ENCODE results near the gene C5orf52. TPM values are rescaled to one million over a fixed set of nuclear protein-coding genes. Genes with fewer than 3 reads are reported as not detected.
"Not testable (repeated sequence)": the region's sequence is repeated elsewhere in the genome, so short reads cannot be mapped to it uniquely, and the experiment has no call there.

The C5orf52 gene
- polyA plus RNA-seq, 2 of the 4 experiments (the other 2 are of a cell fraction), result not detected

GRCh38 chr5:157671592-157672330 is 428 bp downstream of the C5orf52 start:
- no peaks in the 10 kb centered on the region for H3K9me3 ChIP-seq
- H3K4me3 ChIP-seq, result no peak overlapping the region
- FAIRE-seq, result no peak
- TF ChIP-seq BHLHE40 (IDR thresholded peaks at IDR 0.05; ENCODE audit: low read depth, low read length) (no peak), POLR2AphosphoS2 (conservative IDR thresholded peaks at IDR 0.05; ENCODE audit: low read length) (no peak), USF2 (IDR thresholded peaks at IDR 0.05) (no peak)
- H3K27ac ChIP-seq, result no peak overlapping the region
- H3K4me1 ChIP-seq, result peaks cover 9% of the 10 kb centered on the region
- ATAC-seq, result no peak
- no peak overlapping the region; the same call in 2 of the 3 replicates for H3K4me2 ChIP-seq
- POLR2A ChIA-PET, result no interaction called here
- CTCF ChIA-PET, result interaction anchor here (6.0 kb wide), 2 partner anchors 47 to 71 kb away, joined by 56 to 58 read pairs; partner anchors contain the start of gene LSM11
- DNase-seq (ENCODE audit: low read depth in 1 of 2, low spot score in 1 of 2), result no peak
- 96% methylated on average over 57 of the region's 57 CpGs for WGBS (ENCODE audit: missing lambda C conversion rate)

GRCh38 chr5:157672976-157673375 is 1.6 kb downstream of the C5orf52 start:
- Histone ChIP-seq H3K4me3 (no peak overlapping the region), H3K27ac (no peak overlapping the region), H3K9me3 (no peaks in the 10 kb centered on the region), H3K4me2 (no peak overlapping the region), H3K4me1 (peaks cover 9% of the 10 kb centered on the region)
- TF ChIP-seq RCOR1 (IDR thresholded peaks at IDR 0.05; ENCODE audit: low read depth, low read length) (no peak), POLR2A (IDR thresholded peaks at IDR 0.05; ENCODE audit: low read length) (no peak), EHMT2 (IDR thresholded peaks at IDR 0.05; ENCODE audit: low read depth) (no peak), KDM1A (IDR thresholded peaks at IDR 0.05; ENCODE audit: low read depth) (no peak), REST (IDR thresholded peaks at IDR 0.05) (no peak), USF2 (IDR thresholded peaks at IDR 0.05) (no peak), ESRRA (IDR thresholded peaks at IDR 0.05; ENCODE audit: borderline replicate concordance, low read length) (no peak)
- no peak for ATAC-seq
- WGBS (ENCODE audit: missing lambda C conversion rate), result 83% methylated on average over 8 of the region's 8 CpGs
- POLR2A ChIA-PET, result no interaction called here
- CTCF ChIA-PET, result no interaction called here
- no peak for FAIRE-seq
- no peak for DNase-seq (ENCODE audit: low read depth in 1 of 2, low spot score in 1 of 2)

- H3K4me3 ChIP-seq; DNase-seq (ENCODE audit: low read depth in 1 of 2, low spot score in 1 of 2); H3K27ac ChIP-seq; H3K9me3 ChIP-seq; H3K4me1 ChIP-seq; ATAC-seq; H3K4me2 ChIP-seq; FAIRE-seq; POLR2A ChIA-PET: not testable (repeated sequence)
- 77% methylated on average over 4 of the region's 4 CpGs for WGBS (ENCODE audit: missing lambda C conversion rate)
- CTCF ChIA-PET, result interaction anchor here (3.2 kb wide), 1 partner anchor 69 kb away, joined by 9 read pairs; the partner anchor contains the start of gene LSM11
These were observed 3.0 kb downstream of the C5orf52 start for GRCh38 chr5:157674351-157674750.

- no peak for ATAC-seq
- Histone ChIP-seq H3K4me1 (no peaks in the 10 kb centered on the region), H3K4me3 (no peak overlapping the region), H3K4me2 (no peak overlapping the region), H3K9me3 (no peaks in the 10 kb centered on the region), H3K27ac (no peak overlapping the region)
- DNase-seq (ENCODE audit: low read depth in 1 of 2, low spot score in 1 of 2), result no peak
- POLR2A ChIA-PET, result no interaction called here
- CTCF ChIA-PET, result no interaction called here
- no peak for FAIRE-seq
- TF ChIP-seq GATA3 (IDR thresholded peaks at IDR 0.05; ENCODE audit: borderline replicate concordance) (no peak), HEYL (CRISPR knock-in tag; IDR thresholded peaks at IDR 0.05) (no peak), CBX8 (IDR thresholded peaks at IDR 0.05) (no peak), CTCF (IDR thresholded peaks at IDR 0.05) (no peak), MAFK (IDR thresholded peaks at IDR 0.05; ENCODE audit: partially characterized antibody) (no peak), EHF (CRISPR knock-in tag; IDR thresholded peaks at IDR 0.05) (no peak), RFX5 (IDR thresholded peaks at IDR 0.05) (no peak), NR3C1 (IDR thresholded peaks at IDR 0.05) (no peak)
- WGBS (ENCODE audit: missing lambda C conversion rate), result 56% methylated on average over 3 of the region's 3 CpGs
These were observed 6.6 kb downstream of the C5orf52 start for GRCh38 chr5:157677931-157678330.

Measured in A549 (cell line).